ENCODE data around the gene DCDC2B. TPM values are rescaled to one million over a fixed set of nuclear protein-coding genes. Genes with fewer than 3 reads are reported as not detected.
A peak's percentile ranks its signal among the peaks of the same experiment; 100 is the strongest.

Gene DCDC2B
- total and polyA plus RNA-seq, 8 donors: 1.6 to 3.8 (median 2.6) TPM; not detected in 1

DNA sequence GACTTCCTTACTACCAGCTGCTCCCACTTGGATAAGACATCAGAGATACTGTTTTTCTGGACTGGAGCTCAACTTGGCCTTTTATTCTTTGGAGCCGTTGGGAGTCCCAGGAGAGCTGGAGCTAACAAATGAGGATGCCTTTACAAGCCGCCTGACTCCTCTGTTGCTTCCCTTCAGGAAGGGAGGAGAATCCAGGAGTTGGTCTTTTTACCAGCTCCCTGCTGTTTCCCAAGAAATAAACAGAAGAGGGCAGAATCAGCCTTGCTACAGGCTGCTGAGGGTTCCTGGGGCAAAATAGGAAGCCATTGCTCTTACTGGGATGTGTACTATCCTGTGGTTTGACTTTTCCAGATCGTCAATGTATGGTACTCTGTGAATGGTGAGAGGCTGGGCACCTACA lies 14.8 kb downstream of the DCDC2B start:
- TF ChIP-seq, protein P1, sequence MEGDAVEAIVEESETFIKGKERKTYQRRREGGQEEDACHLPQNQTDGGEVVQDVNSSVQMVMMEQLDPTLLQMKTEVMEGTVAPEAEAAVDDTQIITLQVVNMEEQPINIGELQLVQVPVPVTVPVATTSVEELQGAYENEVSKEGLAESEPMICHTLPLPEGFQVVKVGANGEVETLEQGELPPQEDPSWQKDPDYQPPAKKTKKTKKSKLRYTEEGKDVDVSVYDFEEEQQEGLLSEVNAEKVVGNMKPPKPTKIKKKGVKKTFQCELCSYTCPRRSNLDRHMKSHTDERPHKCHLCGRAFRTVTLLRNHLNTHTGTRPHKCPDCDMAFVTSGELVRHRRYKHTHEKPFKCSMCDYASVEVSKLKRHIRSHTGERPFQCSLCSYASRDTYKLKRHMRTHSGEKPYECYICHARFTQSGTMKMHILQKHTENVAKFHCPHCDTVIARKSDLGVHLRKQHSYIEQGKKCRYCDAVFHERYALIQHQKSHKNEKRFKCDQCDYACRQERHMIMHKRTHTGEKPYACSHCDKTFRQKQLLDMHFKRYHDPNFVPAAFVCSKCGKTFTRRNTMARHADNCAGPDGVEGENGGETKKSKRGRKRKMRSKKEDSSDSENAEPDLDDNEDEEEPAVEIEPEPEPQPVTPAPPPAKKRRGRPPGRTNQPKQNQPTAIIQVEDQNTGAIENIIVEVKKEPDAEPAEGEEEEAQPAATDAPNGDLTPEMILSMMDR (IDR thresholded peaks at IDR 0.05): no peak
- H3K4me3 ChIP-seq: peak overlapping the region in 1 of 2 donors; percentile 93
- ATAC-seq: no peak
- peaks cover 0 to 57% of the 10 kb centered on the region in 2 donors for H3K36me3 ChIP-seq
- no peak for DNase-seq
- H3K9me3 ChIP-seq: no peaks in the 10 kb centered on the region
- no peak overlapping the region for H3K27ac ChIP-seq
- no peaks in the 10 kb centered on the region for H3K27me3 ChIP-seq
- intact Hi-C loops (cut with DNase I): no loop called here
- H3K4me1 ChIP-seq: peaks cover 22 to 28% of the 10 kb centered on the region in 2 donors

DNA sequence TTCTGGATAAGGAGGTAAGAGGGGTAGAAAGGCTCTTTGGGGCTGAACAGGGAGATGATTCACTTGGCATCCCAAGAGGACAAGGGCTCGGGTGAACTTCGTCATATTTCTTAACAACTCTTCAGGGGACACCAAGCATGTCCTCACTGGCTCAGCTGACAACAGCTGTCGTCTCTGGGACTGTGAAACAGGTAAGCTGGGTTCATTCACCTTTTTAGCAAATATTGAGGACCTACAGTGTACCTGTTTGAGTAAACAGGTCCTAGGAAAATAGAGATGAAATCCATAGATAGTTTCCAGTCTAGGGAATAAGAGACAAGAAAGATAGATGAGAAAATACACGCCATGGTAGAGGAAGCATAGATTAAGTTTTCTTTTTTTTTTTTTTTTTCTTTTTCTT lies 15.4 kb downstream of the DCDC2B start:
- no peak overlapping the region for H3K4me3 ChIP-seq
- DNase-seq: no peak
- H3K36me3 ChIP-seq: peaks cover 0 to 63% of the 10 kb centered on the region in 2 donors
- H3K27me3 ChIP-seq: no peaks in the 10 kb centered on the region
- no peak for ATAC-seq
- intact Hi-C loops (cut with DNase I): no loop called here
- H3K27ac ChIP-seq: no peak overlapping the region
- TF ChIP-seq, protein P1 (IDR thresholded peaks at IDR 0.05): no peak
- no peaks in the 10 kb centered on the region for H3K9me3 ChIP-seq
- peaks cover 22 to 28% of the 10 kb centered on the region in 2 donors for H3K4me1 ChIP-seq

DNA sequence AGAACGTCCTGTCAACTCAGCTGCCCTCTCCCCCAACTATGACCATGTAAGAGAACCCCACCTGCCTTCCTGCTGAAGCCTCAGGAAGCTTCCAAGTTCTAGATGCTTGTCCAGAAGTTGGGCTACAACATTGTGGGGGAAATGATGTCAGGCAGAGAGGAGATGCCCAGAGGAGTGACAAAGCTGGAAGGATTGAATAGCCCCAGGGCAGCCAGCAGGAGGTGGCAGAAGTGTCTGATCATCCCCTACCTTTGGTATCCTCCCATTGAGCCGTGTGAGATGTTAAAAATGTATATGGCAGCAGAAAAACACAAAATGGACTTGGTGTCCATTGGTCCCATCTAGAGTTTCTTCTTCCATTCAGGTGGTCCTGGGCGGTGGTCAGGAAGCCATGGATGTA lies 19.9 kb downstream of the DCDC2B start:
- Histone ChIP-seq H3K9me3 (no peaks in the 10 kb centered on the region), H3K27ac (no peak overlapping the region), H3K36me3 (peaks cover 0 to 100% of the 10 kb centered on the region in 2 donors), H3K27me3 (no peaks in the 10 kb centered on the region), H3K4me3 (no peak overlapping the region), H3K4me1 (peaks cover 2 to 5% of the 10 kb centered on the region in 2 donors)
- TF ChIP-seq, protein P1 (IDR thresholded peaks at IDR 0.05): no peak
- DNase-seq (no peak), ATAC-seq (no peak)
- intact Hi-C loops (cut with DNase I): no loop called here

DNA sequence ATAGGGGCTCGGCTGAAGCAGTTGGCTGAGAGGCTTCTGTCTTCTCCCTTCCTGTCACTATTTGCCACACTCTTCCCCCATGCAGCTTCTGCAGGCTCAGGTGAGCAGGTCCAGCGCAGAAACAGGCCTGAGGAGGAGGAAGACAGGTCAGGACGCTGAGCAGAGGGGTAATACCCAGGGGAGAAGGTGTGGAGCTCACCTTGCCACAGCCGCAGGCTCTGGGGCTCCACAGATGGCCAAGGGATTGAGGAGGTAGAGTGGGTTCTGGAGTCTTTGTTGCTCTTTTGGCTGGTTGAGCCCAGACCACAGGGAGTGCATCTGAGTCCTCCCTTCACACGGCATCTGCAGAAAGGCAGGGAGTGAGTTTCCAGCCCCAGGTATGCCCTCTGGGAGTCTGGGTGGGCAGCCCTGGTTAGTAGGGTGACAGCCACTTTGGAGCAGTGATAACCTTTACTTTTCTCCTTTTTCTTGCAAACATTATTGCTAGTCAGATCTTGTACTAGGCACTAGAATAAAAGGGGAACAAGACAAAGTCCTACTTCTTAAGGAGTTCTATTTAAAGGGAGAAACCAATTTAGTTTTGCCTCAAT lies 23.0 kb downstream of the DCDC2B start:
- no peak for ATAC-seq
- TF ChIP-seq, protein P1 (IDR thresholded peaks at IDR 0.05): no peak
- Histone ChIP-seq H3K27ac (no peak overlapping the region), H3K27me3 (no peaks in the 10 kb centered on the region), H3K36me3 (peaks cover 0 to 82% of the 10 kb centered on the region in 2 donors), H3K4me1 (no peaks in the 10 kb centered on the region), H3K9me3 (no peaks in the 10 kb centered on the region), H3K4me3 (no peak overlapping the region)
- intact Hi-C loops (cut with DNase I): no loop called here
- DNase-seq: no peak

DNA sequence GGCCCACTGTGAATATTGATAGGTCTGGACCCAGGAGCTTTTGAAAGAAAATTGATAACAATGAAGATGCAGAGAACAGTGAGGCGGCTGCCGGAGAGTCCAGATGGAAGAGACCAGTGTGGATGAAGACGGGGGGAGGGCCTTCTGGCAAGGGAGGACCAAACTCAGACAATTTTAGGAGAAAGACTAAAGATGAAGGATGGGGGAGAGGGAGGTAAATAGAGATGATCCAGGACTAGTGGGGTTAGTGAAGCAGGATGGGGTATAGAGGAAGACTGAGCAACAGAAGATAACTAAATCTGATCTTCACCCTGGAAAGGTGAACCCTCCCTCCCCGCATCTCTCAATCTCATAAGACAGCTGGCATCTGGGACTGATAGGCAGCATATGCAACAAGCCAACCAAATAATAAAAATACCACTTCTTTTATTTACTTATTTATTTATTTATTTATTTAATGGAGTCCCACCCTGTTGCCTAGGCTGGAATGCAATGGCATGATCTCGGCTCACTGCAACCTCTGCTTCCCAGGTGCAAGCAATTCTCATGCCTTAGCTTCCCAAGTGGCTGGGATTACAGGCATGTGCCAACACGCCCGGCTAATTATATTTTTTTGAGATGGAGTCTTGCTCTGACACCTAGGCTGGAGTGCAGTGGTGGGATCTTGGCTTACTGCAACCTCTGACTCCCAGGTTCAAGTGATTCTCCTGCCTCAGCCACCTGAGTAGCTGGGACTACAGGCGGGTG lies 23.8 kb downstream of the DCDC2B start:
- Histone ChIP-seq H3K27ac (no peak overlapping the region), H3K9me3 (no peaks in the 10 kb centered on the region), H3K4me1 (no peaks in the 10 kb centered on the region), H3K4me3 (no peak overlapping the region), H3K36me3 (peaks cover 0 to 74% of the 10 kb centered on the region in 2 donors), H3K27me3 (no peaks in the 10 kb centered on the region)
- ATAC-seq: no peak
- TF ChIP-seq, protein P1 (IDR thresholded peaks at IDR 0.05): no peak
- DNase-seq: peak in 1 of 4 donors; percentile 2
- intact Hi-C loops (cut with DNase I): no loop called here

Measured in left lung (tissue), 10 donors.